Tibial artery (tissue), 4 donors: ENCODE data around the gene TAS2R40.

ENCODE experiments used
- DNase-seq, 2 donors: peaks; one replicate each; pipeline ENCODE4 v3.0.0-alpha.2; 2019
- H3K27ac ChIP-seq, 2 donors: fragments of 200-600 bp; sonication (generic) in 1 of 2; 1 replicate in 1 of 2; 2 replicates in 1 of 2; pipeline ENCODE4 v1.5.1; 2018 to 2019; ENCODE audit warnings: mild to moderate bottlenecking in 1 of 2
- H3K27me3 ChIP-seq, 2 donors: fragments of 200-600 bp; sonication (generic) in 1 of 2; one replicate each; pipeline versions ENCODE4 v1.5.1 to v1.6.0; 2016 to 2019
- H3K36me3 ChIP-seq, 3 donors: fragments of 200-600 bp; sonication (generic) in 2 of 3; one replicate each; pipeline ENCODE4 v1.5.1; 2016 to 2019; ENCODE audit warnings: mild to moderate bottlenecking in 2 of 3
- H3K4me1 ChIP-seq, 4 donors: fragments of 200-600 bp; sonication (generic) in 2 of 4; 1 replicate in 3 of 4; 2 replicates in 1 of 4; pipeline ENCODE4 v1.5.1; 2016 to 2019
- H3K4me3 ChIP-seq, 2 donors: fragments of 200-600 bp; sonication (generic) in 1 of 2; 1 replicate in 1 of 2; 2 replicates in 1 of 2; pipeline ENCODE4 v1.5.1; 2018 to 2019; ENCODE audit warnings: mild to moderate bottlenecking in 2 of 2
- H3K9me3 ChIP-seq, 3 donors: fragments of 200-600 bp; sonication (generic) in 1 of 3; one replicate each; pipeline ENCODE4 v1.5.1; 2016 to 2019
- intact Hi-C: fragments of 100-400 bp; cut with DNase I; formaldehyde crosslinking; loops from one replicate; pipeline ENCODE4 v1.15.0; 2023; ENCODE audit warnings: low total_unique reads
- TF ChIP-seq, protein P1 (sequence below), 2 experiments: fragments of 200-600 bp in 1 of 2; fragments of 450-650 bp in 1 of 2; IDR thresholded peaks; one replicate each; pipeline ENCODE4 v1.5.1; 2017 to 2019; ENCODE audit warnings: antibody characterized with exemption in 2 of 2, mild to moderate bottlenecking in 1 of 2, moderate library complexity in 1 of 2

The TAS2R40 gene

DNA sequence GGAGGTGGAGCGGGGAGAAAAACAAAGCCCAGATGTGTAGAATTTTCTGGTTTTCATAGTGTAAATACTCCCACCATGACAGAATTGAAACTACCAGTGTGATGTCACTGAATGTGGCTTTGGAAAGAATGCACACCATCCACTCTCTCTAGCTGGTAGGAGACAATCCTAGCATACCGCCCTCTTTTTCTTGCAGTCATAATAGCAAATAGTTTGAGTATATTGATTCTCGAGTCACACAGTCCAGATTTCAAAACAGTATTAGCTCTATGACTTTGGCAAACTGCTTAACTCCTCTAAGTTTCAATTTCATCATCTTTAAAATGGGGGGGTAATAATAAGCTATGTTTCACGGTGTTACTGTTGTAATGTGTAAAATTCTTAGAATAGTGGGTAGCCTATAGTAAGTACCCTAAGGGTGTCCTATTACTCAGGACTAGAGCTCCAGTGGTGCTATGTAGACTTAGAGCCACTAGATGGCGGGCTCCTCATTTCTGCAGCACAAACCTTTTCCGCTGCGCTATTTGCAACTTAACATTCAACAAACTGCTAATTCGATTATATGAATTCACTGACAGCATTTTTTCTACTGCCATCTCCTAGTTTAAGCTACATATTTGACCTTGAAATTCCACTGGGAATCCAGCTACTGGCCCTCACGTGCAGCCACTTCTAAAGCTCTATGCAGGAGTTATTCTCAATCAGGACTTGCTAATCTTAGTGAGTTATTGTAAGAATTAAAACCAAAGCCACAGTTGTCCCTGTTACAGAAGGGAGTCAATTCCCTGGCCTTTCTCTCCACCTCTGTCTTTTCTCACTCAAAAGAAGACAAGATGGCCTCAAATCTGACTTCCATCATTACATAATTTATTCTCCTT lies 18.7 kb downstream of the TAS2R40 start:
- H3K4me1 ChIP-seq: no peaks in the 10 kb centered on the region
- no peak overlapping the region for H3K27ac ChIP-seq
- peaks cover 0 to 5% (median 4%) of the 10 kb centered on the region in 3 donors for H3K9me3 ChIP-seq
- no peaks in the 10 kb centered on the region for H3K36me3 ChIP-seq
- DNase-seq: peak; percentile 76
- TF ChIP-seq, protein P1, sequence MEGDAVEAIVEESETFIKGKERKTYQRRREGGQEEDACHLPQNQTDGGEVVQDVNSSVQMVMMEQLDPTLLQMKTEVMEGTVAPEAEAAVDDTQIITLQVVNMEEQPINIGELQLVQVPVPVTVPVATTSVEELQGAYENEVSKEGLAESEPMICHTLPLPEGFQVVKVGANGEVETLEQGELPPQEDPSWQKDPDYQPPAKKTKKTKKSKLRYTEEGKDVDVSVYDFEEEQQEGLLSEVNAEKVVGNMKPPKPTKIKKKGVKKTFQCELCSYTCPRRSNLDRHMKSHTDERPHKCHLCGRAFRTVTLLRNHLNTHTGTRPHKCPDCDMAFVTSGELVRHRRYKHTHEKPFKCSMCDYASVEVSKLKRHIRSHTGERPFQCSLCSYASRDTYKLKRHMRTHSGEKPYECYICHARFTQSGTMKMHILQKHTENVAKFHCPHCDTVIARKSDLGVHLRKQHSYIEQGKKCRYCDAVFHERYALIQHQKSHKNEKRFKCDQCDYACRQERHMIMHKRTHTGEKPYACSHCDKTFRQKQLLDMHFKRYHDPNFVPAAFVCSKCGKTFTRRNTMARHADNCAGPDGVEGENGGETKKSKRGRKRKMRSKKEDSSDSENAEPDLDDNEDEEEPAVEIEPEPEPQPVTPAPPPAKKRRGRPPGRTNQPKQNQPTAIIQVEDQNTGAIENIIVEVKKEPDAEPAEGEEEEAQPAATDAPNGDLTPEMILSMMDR (IDR thresholded peaks at IDR 0.05): peak; percentile 76 to 92
- no peak overlapping the region for H3K4me3 ChIP-seq
- intact Hi-C loops: loop anchor here (2.0 to 5.0 kb wide), 2 partner anchors 64 to 177 kb away; no protein-coding TSS in a partner anchor
- peaks cover 0 to 9% of the 10 kb centered on the region in 2 donors for H3K27me3 ChIP-seq

DNA sequence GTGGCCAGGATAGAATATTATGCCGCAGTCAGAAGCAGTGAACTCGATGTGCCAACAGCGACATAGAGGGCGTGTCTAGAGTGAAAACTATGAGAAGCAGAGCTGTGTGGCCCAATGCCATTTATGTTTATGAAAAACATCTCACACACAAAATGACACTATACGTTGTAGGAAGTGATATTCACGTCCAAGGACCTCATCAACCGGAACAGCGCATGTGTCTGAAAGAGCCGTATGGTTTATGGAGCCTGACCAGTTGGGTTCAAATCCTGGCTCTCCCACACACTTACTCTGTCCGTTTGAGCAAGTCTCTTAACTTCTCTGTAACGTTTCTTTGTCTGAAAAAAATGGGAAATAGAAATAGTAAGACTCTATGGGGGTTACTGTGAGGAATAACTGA lies 20.5 kb downstream of the TAS2R40 start:
- H3K9me3 ChIP-seq: peaks cover 0 to 5% (median 0%) of the 10 kb centered on the region in 3 donors
- no peak for DNase-seq
- no peaks in the 10 kb centered on the region for H3K4me1 ChIP-seq
- no peak overlapping the region for H3K4me3 ChIP-seq
- no peak overlapping the region for H3K27ac ChIP-seq
- intact Hi-C loops: loop anchor here (5.0 kb wide), 1 partner anchor 175 kb away; no protein-coding TSS in a partner anchor
- H3K36me3 ChIP-seq: no peaks in the 10 kb centered on the region
- TF ChIP-seq, protein P1 (IDR thresholded peaks at IDR 0.05): no peak
- H3K27me3 ChIP-seq: peaks cover 0 to 9% of the 10 kb centered on the region in 2 donors

DNA sequence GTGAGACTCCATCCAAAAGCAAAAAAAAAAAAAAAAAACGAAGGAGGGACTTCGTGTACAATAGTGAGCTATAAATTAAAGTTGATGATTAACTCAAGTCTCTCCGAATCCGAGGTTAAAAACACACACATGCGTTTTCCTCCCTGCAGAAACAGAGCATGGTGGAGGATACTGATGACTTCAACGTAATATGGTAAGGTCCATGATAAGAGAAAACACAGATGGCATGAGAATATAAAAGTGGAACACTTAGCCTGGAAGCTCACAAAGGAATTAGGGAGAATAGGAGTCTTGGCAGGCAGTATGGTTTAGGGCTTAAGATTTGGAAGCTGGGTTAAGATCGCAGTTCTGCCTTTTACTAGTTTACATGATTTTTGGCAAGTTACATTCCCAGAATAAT lies 21.3 kb downstream of the TAS2R40 start:
- DNase-seq: no peak
- Histone ChIP-seq H3K27ac (no peak overlapping the region), H3K9me3 (no peaks in the 10 kb centered on the region), H3K27me3 (peaks cover 0 to 9% of the 10 kb centered on the region in 2 donors), H3K36me3 (no peaks in the 10 kb centered on the region), H3K4me1 (no peaks in the 10 kb centered on the region), H3K4me3 (no peak overlapping the region)
- intact Hi-C loops: loop anchor here (5.0 kb wide), 1 partner anchor 174 kb away; no protein-coding TSS in a partner anchor
- TF ChIP-seq, protein P1 (IDR thresholded peaks at IDR 0.05): no peak

DNA sequence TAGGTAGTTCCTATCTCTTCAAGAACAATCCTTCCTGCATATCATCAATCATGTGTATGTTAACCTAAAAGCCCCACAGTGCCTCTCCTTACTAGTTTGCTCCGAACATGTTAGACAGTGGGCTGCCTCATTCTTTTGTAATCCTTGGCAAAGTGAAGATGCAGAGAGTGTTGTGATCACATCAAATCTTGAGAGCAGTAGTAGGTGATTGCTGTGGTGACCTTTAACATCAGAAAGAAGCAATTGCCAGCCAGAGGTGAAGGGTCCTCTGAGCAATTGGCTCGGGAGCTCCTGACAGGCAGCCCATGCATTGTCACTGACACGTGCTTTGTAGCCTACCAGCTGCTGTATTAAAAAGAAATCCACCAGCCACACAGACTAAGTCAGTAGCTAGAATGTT lies 21.8 kb downstream of the TAS2R40 start:
- Histone ChIP-seq H3K4me3 (no peak overlapping the region), H3K9me3 (no peaks in the 10 kb centered on the region), H3K36me3 (no peaks in the 10 kb centered on the region), H3K27me3 (peaks cover 0 to 9% of the 10 kb centered on the region in 2 donors), H3K27ac (no peak overlapping the region), H3K4me1 (no peaks in the 10 kb centered on the region)
- TF ChIP-seq, protein P1 (IDR thresholded peaks at IDR 0.05): no peak
- intact Hi-C loops: loop anchor here (5.0 kb wide), 1 partner anchor 174 kb away; no protein-coding TSS in a partner anchor
- DNase-seq: no peak

DNA sequence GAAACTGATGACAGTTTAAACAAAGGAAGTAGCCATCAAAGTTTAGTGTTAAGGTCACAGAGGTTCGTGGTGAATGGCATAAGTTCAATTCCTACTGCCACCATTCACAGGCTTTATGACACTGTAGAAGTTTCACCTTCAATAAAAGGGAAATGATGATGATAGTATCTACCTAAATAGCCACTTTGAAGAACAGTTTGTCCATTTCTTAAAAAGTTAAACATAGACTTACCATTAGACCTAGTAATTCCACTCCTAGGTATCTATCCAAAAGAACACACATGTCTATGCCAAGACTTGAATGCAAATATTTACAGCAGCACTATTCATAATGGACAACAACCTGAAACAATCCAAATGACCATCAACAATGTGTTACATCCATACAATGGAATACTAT lies 22.5 kb downstream of the TAS2R40 start:
- Histone ChIP-seq H3K27ac (no peak overlapping the region), H3K4me1 (no peaks in the 10 kb centered on the region), H3K9me3 (no peaks in the 10 kb centered on the region), H3K36me3 (no peaks in the 10 kb centered on the region), H3K27me3 (peaks cover 0 to 9% of the 10 kb centered on the region in 2 donors), H3K4me3 (no peak overlapping the region)
- TF ChIP-seq, protein P1 (IDR thresholded peaks at IDR 0.05): no peak
- DNase-seq: no peak
- intact Hi-C loops: loop anchor here (5.0 kb wide), 1 partner anchor 173 kb away; no protein-coding TSS in a partner anchor
